OCI-LY1 (cell line): ENCODE data around the gene TOR2A.

Experiments
- CTCF ChIP-seq: fragments of 200-600 bp; sonication (generic), shearing (Covaris generic); IDR thresholded peaks from 2 replicates; pipeline ENCODE4 v1.5.1; 2017; ENCODE audit warnings: mild to moderate bottlenecking, antibody characterized with exemption, low read length, moderate library complexity, mixed read lengths
- EZH2 ChIP-seq: fragments of 200-600 bp; sonication (generic), shearing (Covaris generic); IDR thresholded peaks from 2 replicates; pipeline ENCODE4 v1.8.0; 2017; ENCODE audit warnings: borderline replicate concordance, mixed run types, mild to moderate bottlenecking, antibody characterized with exemption, low read length, moderate library complexity, mixed read lengths

GRCh38 chr9:127728808-127729207 is 6.3 kb downstream of the TOR2A start:
- TF ChIP-seq CTCF (no peak), EZH2 (no peak)
